ENCODE measurements around the gene SIAE.
A peak's percentile ranks its signal among the peaks of the same experiment; 100 is the strongest.

SIAE gene, protein sequence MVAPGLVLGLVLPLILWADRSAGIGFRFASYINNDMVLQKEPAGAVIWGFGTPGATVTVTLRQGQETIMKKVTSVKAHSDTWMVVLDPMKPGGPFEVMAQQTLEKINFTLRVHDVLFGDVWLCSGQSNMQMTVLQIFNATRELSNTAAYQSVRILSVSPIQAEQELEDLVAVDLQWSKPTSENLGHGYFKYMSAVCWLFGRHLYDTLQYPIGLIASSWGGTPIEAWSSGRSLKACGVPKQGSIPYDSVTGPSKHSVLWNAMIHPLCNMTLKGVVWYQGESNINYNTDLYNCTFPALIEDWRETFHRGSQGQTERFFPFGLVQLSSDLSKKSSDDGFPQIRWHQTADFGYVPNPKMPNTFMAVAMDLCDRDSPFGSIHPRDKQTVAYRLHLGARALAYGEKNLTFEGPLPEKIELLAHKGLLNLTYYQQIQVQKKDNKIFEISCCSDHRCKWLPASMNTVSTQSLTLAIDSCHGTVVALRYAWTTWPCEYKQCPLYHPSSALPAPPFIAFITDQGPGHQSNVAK
- 1.6 to 5.0 reads per million in 2 donors for total RNA-seq

DNA sequence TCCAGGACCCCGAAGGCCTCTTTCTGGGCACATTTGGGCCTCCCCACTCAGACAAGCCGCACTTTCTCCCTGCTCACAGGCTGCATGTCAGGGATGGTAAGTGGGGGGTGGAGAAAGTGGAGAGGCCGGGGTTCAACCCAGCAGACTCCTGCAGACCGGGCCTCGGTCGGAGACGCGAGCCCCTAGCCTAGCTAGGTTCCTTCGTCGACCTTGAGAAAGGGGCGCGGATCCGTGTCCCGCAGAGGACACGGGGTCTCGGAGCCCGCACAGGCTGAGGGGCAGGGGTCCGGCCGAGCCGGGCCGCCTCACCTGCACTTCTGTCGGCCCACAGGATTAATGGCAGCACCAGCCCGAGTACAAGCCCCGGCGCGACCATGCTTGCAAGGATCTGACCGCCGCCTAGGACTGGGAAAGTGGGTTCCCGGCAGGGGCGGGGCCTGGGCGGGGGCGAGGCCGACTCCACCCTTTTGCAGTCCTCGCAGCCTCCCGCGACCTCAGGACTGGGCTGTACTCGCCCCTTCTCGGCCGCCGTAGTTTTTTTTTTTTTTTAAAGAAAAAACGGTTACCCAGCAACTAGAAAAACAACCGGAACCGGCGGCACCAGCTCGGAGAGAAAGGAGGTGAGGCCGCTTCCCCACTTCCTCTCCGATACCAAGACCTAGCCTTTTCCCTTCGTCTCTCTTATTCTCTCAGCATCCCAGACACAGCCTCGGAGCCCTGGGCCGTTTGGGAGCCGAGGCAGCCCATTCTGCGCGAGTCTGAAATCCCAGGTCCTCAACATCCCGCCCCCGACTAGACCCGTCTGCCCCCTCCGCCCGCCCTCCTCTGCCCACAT, at the start of gene SIAE, which contains the start of gene SPA17:
Gene SIAE, minus strand, starts transcription at position 407 of the 835 bp plus-strand sequence. Its CDS starts 31 bp downstream, at position 376.
Gene SPA17, plus strand, starts transcription at position 572 of the 835 bp plus-strand sequence. CDS start 1,361 bp downstream, outside the sequence.
- peak; percentile 67 to 95 (median 77) for DNase-seq

DNA sequence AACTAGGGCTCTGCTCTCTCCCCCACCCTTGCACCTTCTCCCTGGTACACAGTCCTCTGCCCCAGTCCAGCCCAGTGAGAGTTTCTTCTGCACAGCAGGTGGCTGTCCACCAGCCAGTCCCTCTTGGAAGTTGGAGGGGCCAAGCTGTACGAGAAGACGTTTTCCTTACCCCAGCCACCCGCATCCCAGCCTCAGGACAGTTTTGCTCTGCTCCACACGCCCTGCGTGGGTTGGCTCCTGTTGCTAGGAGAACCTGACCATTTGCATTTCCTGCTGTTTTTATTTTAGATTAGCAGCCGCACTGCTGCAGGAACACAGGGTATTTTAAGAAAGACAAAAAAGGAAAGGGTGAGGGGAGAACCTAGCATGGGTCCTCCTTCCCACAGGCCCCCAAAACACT, 48.6 kb upstream of the SIAE start:
- no peak for DNase-seq

DNA sequence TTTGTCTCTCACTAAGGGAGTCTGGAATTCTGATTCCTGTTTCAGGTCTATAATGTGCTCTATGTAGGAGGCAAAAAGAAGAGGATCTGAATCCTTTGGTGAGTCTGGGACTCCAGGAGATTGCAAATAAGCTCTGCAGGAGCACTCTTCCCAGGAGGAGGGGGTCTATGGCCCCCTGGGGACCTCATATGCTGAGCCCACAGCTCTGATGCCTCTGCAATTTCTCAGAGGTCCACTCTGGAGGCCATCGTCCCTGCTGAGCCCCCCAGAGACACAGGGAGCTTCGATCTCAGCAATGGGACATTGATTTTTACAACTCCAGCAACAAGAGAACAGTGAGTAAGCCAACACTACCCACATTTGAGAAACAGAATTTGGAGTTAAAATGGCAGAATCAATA, 46.0 kb upstream of the SIAE start:
- DNase-seq: no peak

DNA sequence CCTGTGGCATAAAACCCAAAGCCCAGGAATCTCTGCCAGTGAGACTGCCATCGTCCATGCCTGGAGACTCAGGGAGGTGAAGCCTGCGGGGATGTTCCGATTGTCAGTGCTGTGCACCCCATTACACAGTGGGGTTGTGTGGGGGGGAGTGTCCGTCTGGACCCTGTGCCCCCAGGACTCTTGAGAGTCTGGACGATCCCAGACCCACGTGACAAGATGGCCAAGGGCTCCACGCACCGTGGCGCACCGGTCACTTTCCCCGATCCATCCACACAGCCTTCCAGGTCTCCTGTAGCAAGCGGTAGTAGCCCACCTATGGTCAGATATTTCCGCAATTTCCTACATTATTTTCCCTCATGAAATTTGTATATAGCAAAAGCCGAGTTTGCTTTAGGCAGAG, 45.3 kb upstream of the SIAE start:
- DNase-seq: no peak

DNA sequence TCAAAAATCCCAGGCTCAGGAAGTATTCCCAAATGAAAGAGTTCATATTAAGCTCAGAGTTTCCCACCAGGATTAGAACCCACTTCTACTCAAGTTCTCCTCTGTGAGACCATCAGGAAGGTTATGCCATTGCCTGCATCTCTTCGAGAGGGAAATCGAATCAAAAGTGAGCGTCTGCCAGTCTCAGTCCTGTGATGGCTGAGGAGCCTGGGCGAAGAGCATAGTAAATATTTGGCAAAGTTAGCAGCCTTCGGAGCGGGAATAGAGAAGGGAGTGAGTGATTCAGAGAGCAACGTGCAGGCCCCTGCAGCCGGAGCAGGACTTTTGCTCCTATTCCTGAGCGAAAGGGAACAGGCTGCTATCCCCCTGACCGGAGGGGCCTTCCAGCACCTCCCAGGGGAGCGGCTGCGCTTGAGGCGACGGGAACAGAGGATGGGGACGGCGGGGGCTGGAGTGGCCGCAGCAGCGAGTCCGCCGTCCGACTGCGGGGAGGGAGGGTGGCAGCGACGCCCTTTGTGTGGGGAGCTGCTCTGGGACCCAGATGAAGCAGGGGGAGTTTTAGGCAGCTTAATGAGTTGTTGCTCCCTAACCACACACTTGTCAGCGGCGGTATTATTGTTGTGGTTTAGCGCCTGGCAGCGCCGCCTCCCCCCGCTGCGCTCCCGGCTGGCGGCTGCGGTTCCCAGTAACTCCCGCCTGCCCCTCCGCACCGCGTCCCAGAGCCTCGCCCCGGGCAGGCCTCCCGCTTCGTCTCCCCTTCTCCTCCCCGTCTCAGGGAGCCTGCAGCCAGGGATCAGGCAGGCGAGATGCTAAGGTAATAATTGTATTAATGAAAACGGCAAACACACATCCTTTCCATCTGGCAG, 44.5 kb upstream of the SIAE start:
- DNase-seq: peak in 2 of 5 experiments; percentile 15 to 44

DNA sequence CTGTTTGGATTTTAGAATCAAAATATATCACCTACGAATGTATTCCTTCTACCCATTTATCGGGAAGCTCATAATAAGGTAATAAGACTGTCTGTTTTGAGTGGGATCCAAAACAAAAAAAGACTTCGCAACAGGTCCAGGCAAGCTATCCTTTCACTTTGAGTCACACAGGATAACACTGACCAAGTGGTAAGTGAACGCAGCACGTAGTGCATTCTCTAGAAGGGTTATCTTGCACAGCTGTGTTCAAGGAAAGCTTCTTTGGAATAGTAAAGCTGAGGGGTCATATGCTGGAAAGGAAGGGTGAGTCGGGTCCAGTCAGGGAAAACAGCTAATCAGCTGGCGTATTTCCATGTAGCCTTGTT, 43.9 kb upstream of the SIAE start:
- no peak for DNase-seq

DNA sequence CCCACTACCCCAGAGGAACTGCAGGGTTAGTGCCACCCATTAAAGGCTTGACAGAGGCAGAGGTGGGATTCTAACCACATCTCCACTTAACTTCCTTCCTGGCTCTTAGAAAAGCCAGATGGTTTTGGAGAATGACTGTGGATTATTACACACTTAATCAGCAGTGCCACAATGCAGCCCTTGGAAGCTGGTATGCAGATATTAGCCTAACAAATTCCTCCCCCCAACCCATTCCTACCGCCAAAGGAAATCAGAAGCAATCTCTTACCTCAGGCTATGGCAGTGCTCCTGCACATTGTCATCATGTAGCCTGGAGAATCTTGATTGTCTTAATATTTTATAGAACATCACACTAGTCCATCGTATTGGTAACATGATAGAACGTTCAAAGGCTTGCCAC, 43.1 kb upstream of the SIAE start:
- DNase-seq: no peak

DNA sequence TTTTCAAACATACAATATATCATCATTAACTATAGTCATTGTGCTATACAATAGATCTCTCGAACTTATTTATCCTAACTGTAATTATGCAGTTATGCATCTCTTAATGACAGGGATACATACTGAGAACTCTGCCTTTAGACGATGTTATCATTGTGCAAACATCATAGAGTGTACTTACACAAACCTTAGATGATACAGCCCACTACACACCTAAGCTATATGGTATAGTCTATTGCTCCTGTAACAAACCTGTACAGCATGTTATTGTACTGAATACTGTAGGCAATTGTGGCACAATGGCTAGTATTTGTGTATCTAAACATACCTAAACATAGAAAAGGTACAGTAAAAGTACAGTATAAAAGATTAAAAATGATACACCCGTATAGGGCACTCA, 38.9 kb upstream of the SIAE start:
- no peak for DNase-seq

DNA sequence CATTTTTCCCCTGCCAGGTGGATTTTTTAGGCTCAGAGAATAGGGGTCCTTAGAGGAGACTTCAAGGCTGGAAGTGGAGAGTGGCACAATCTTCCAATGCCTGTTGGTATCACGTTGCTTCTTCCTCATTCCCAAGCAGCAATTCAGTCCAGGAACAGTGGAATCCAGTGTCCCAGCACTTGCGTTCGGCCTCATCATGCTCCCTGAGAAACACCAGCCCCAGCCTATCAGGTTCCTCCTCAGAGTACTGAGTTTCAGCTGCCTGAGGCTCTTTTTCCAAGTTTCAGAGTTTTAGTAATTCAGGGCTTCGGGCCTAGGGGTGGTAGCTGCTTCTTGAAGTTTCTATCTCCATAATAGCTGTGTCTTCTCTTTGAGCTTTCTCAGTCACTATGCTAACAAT, 34.3 kb upstream of the SIAE start:
- DNase-seq: no peak

DNA sequence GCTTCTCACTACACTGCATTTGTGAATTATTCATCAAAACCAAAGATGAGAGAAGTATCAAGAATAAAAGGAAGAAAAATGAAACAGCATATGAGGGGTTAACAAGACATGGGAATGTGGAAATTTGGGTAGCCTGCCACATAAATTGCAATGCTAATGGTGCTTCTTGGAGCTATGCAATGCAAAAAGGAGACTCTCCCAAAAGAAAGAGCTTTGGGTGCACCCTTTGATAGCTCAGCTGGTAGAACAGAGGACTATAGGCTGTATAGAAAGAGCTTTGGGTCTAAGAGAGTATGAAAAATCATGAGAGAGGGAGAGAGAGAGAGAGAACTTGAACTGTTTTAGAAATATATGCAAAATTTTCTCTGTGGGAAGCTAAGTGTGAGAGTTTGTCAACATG, 26.5 kb upstream of the SIAE start:
- DNase-seq: no peak

DNA sequence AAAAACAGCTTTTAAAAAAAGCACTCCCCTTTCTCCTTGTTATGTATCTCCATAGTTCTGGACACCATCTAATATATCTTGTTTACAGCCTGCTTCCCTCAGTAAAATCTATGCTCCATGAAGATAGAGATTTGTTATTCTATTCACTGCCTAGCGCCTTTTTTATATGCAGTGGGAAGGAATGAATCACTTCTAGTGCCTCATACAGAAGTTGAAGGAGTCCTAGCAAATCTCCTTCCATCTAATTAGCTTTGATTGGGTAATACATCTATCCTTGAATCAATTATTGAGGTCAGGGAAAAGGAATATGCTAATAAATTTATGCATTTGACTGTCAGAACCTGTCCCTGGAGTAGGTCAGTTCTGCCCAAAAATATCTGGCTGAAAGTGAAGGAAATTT, 26.0 kb upstream of the SIAE start:
- DNase-seq: no peak

DNA sequence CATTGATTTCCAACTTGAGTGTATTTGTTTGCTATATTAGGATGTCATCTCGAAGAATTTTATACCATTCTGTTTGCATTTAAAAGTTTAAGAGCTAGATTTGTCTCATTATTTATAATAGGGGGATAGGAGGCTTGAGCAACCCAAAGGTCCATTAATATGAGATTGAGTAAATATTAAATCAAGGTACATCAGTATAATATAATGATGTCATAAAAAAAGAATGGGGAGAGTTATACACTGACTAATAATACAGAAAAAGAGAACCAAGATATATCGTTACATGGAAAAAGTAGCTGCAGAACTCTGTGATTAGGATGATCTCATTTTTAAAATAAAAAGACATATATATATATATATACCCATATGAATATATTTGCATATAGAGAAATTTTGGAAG, 19.6 kb upstream of the SIAE start:
- no peak for DNase-seq

DNA sequence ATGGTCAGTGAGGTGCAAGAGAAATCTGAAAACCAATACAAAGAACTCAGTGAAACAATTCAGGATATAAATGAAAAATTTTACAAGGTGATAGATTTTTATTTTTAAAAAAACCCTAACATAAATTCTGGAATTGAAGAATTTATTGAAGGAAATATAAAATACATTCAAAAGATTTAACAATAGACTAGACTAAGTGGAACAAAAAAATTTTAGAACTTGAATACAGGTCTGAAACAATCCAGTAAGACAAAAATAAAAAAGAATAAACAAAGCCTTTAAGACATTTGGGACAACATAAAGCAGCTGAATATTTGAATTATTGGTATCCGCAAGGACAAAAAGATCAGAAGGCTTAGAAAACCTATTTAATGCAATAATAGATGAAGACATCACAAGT, 8.9 kb upstream of the SIAE start:
- DNase-seq: no peak

DNA sequence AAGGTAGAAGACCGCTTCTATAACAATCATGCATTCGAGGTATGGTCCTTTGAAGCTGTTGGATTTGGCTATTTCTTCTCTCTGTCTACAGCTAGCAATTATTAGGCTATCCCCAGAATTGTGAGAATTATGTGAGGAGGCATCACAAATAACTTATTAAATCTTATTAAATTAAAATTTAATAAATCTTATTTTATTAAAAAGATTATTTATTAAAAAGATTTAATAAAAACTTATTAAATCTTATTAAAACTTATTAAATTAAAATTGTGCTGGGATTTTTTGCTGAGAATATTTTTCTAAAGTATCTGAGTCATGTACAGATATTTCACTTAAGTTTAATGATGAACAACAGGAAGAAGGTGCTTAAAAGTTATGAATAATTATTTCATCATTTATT, 7.9 kb upstream of the SIAE start:
- DNase-seq: no peak

DNA sequence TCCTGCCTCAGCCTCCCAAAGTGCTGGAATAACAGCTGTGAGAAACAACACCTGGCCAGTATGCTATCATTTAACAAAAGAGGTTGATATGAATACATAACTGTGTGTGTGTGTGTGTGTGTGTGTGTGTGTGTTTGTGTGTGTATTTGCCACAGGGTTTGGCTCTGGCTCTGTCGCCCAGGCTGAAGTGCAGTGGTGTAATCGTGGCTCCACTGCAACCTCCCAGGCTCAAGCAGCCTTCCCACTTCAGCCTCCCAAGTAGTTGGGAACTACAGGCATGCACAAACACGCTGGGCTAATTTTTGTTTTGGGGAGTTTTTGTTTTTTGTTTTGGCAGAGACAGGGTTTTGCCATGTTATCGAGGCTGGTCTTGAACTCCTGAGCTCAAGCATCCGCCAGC, 4.9 kb upstream of the SIAE start:
- no peak for DNase-seq

DNA sequence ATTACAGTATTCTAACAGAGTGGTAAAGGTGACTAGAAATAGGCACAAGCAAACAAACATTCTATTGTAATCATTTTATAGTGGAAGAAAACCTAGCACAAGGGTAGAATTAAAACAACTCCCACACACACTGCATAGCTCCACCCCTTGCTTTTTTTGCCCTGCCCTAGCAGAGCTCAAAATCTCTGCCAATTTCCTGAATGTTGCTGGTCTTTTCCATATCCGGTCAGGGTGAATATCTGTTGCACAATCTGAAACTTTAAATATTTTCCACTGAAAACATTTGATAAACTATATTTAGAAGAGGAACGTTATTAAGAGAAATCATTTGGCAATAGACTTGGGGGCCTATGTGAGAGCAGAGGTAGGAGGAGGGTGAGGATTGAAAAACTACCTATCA, 2.8 kb upstream of the SIAE start:
- no peak for DNase-seq

DNA sequence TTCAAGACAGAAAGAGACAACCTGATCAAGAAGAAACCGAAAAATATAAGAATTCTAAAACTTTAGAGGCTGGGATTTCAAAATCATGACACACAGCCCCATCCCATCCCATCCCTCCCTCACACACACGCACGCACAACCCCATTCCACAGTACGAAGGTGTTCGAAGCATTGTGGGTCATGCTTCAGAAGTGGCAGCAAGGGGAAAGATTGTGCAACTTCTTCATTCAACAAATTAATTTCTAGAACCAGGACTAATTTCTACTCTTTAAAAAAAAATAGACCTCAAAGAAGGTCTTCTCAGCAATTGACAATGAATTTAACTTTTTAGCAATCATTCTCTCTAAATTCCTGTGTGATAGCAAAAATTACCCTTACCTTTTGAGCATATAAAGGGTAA, 1.0 kb upstream of the SIAE start:
- DNase-seq: no peak

DNA sequence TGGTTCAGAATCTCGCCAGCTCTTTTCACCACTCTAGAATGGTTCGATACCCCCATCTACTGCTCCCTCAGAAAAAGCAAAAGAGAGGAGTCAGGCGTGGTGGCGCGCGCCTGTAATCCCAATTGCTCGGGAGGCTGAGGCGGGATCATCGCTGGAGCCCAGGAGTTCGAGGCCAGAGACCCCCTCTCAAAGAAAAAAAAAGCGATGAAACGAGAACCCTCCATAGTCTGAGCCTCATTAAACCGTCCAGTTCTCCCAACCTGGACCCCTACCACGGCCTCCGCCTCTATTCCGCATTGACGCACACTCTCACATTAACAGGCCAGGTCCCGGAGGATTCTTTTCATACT, 604 bp upstream of the SIAE start:
- DNase-seq: no peak

DNA sequence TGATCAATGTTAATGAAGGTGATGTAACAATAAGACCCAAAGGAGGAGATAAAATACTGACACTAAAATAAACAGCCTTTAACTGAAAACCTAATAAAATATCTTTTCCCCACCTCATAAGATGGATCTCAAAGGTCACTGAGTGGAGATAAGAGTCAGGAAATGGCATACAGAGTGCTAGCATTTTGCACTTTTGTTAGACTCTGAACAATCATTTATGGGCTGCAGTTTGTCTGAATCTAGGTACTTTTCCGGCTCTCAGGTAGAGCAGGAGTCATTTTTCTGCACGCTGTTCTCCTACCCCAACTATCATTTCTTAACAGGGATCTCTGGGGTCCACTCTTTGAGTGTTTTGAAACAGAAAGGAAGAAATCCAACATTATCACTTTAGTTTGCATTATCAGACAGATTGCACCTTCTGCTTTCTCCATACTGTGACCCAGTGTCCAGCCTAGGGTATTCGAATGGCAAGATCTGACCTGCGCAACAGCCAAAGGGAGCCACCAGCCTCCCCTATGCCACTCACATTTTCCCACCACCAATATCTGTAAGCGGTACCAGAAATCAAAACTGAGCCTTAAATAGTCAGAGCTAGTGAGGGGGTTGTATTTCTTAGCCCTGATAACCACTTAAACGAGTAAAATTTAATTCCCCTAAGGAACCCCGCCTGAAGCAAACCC, 863 bp downstream of the SIAE start:
- DNase-seq: no peak

DNA sequence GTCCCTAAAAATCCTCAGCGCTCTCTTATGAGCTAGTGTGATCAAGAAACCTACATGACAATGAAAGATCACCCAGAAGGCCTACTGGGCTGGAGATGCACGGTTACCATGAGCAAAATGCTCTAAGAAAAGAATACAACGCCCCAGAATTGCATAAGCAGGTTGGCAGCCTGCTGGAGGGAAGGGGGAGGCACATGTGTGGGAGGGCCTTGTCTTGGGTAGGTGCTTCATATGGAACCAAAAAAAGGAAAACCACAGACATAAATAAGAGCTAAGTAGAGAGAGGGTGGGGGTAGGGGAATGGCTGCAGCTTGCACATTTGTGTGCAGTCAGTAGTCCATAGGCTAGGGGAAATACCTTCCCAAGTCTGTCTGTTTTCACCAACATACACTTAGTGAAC, 2.8 kb downstream of the SIAE start:
- DNase-seq: peak in 3 of 5 experiments; percentile 13 to 59 (median 28)

DNA sequence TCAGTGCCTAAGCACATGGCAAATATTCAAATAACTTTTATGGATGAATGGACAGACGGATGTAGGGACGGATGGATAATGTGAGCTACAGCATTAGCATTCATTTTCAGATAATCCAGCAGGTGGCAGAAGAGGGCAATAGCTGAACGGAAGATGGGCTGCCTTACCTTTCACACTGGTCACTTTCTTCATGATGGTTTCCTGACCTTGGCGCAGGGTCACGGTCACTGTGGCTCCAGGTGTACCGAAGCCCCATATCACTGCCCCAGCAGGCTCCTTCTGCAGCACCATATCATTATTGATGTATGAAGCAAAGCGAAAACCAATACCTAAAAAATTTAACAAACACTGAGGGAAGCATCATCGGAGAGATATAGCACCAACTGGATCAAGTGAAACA, 4.3 kb downstream of the SIAE start:
- peak in 2 of 5 experiments; percentile 36 to 42 for DNase-seq

DNA sequence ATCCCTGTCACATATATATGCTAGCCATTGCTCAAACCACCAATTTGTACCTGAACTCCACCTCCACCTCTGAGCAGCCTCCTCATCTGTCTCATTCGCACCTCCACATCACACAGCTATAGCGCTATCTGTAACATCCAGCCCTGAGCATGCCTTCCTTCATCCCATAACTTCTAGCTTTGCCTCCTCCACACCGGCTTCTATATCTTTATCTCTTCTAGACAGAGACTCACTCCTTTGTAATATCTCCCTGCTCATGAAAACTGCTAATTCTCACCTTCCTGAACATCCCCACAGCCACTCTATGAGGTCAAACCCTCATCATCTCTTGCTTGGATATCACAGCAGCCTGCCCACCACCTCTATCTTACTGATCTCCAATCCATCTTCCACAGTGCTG, 5.9 kb downstream of the SIAE start:
- DNase-seq: no peak

Data from T-helper 2 cell (primary cell).